Hepatocyte (in vitro differentiated cells): ENCODE data around the gene ST6GALNAC5. TPM values are rescaled to one million over a fixed set of nuclear protein-coding genes. Genes with fewer than 3 reads are reported as not detected.

ENCODE experiments used
- DNase-seq: peaks from one replicate; pipeline ENCODE4 v3.0.0-alpha.2; 2016; ENCODE audit warnings: low spot score
- H2AFZ ChIP-seq: fragments of 200-600 bp; sonication (generic); 2 replicates; pipeline ENCODE4 v1.6.0; 2016; ENCODE audit warnings: antibody characterized with exemption, mild to moderate bottlenecking
- H3K27ac ChIP-seq: fragments of 200-600 bp; sonication (generic); 2 replicates; pipeline ENCODE4 v1.5.1; 2016; ENCODE audit warnings: mild to moderate bottlenecking
- H3K27me3 ChIP-seq: fragments of 200-600 bp; sonication (generic); 2 replicates; pipeline ENCODE4 v1.6.1; 2016
- H3K36me3 ChIP-seq: fragments of 200-600 bp; sonication (generic); replicated peaks from 2 replicates; pipeline ENCODE4 v1.5.1; 2016; ENCODE audit warnings: low read depth; ENCODE audit not compliant: insufficient read depth
- H3K4me1 ChIP-seq: fragments of 200-600 bp; sonication (generic); 2 replicates; pipeline ENCODE4 v1.5.1; 2016; ENCODE audit warnings: mild to moderate bottlenecking, moderate library complexity; ENCODE audit not compliant: insufficient read depth
- H3K4me2 ChIP-seq: fragments of 200-600 bp; sonication (generic); 2 replicates; pipeline ENCODE4 v1.6.0; 2016
- H3K4me3 ChIP-seq: fragments of 200-600 bp; sonication (generic); 2 replicates; pipeline ENCODE4 v1.5.1; 2016; ENCODE audit warnings: mild to moderate bottlenecking
- H3K79me2 ChIP-seq: fragments of 200-600 bp; sonication (generic); 2 replicates; pipeline ENCODE4 v1.6.0; 2017; ENCODE audit warnings: mild to moderate bottlenecking
- H3K9me2 ChIP-seq: fragments of 200-600 bp; sonication (generic); replicated peaks from 2 replicates; pipeline ENCODE4 v1.6.0; 2017; ENCODE audit warnings: mild to moderate bottlenecking; ENCODE audit not compliant: insufficient read depth
- H3K9me3 ChIP-seq: fragments of 200-600 bp; sonication (generic); 2 replicates; pipeline ENCODE4 v1.5.1; 2016; ENCODE audit warnings: low read depth, mild to moderate bottlenecking
- H4K20me1 ChIP-seq: fragments of 200-600 bp; sonication (generic); 2 replicates; pipeline ENCODE4 v1.6.0; 2016; ENCODE audit warnings: mild to moderate bottlenecking; ENCODE audit not compliant: insufficient read depth, poor library complexity, severe bottlenecking
- EZH2 ChIP-seq: fragments of 200-600 bp; sonication (generic); IDR thresholded peaks from 2 replicates; pipeline ENCODE4 v1.6.1; 2016; ENCODE audit warnings: antibody characterized with exemption, mild to moderate bottlenecking, borderline replicate concordance
- EZH2phosphoT487 ChIP-seq: fragments of 200-600 bp; sonication (generic); IDR thresholded peaks from one replicate; pipeline ENCODE4 v1.6.1; 2018; ENCODE audit warnings: antibody characterized with exemption, mild to moderate bottlenecking, low read depth, moderate library complexity; ENCODE audit not compliant: unreplicated experiment, severe bottlenecking
- WGBS: methylation state at CpG from one replicate; pipeline ENCODE4 v1.1.6; 2016; ENCODE audit warnings: low lambda C conversion rate; ENCODE audit errors: missing lambda C conversion rate; 5-methylcytosine and 5-hydroxymethylcytosine counted together
- polyA plus RNA-seq: library from polyadenylated mRNA; unstranded; fragments of >200 nt; fragmentation: Nextera tagmentation; extraction: Ambion mirVana; gene quantifications from 2 replicates; pipeline ENCODE4 v1.2.1, GENCODE V29; 2016
- total RNA-seq: library from RNA; depleted of rRNA; stranded (reverse); fragments of >200 nt; gene quantifications from 2 replicates; pipeline ENCODE4 v1.2.3, GENCODE V29; 2014
- TF ChIP-seq, protein P1 (sequence below): fragments of 200-600 bp; sonication (generic); IDR thresholded peaks from 2 replicates; pipeline ENCODE4 v1.5.1; 2016; ENCODE audit warnings: antibody characterized with exemption, mild to moderate bottlenecking; ENCODE audit not compliant: poor library complexity

The ST6GALNAC5 gene
- total and polyA plus RNA-seq, 2 experiments from 2014 or later, result 3.6 to 3.7 TPM

DNA sequence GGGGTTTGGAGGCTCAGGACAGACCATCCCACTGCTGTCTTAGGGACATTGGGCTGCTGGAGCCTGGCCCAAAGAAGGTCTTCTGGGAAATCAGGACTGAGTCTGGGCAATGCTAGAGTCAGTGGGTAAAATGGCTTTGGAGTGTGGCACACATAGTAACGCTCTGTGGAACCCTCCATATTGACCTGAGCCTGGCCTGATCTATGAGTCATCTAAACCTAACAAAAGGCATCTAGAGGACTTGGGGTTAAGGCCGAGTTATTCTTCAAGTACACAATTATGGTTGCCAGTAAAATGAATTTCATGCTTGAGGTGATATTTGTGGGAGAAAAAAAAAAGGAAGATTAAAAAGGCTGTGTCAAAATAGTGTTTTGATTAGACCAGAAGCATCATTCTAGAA lies 77.7 kb downstream of the ST6GALNAC5 start:
- no peaks in the 10 kb centered on the region for H3K79me2 ChIP-seq
- no peaks in the 10 kb centered on the region for H4K20me1 ChIP-seq
- H3K4me2 ChIP-seq, result no peak overlapping the region
- H2AFZ ChIP-seq, result no peak overlapping the region
- H3K27ac ChIP-seq, result no peak overlapping the region
- H3K4me1 ChIP-seq, result no peaks in the 10 kb centered on the region
- TF ChIP-seq EZH2 (no peak), EZH2phosphoT487 (no peak)
- TF ChIP-seq, protein P1, sequence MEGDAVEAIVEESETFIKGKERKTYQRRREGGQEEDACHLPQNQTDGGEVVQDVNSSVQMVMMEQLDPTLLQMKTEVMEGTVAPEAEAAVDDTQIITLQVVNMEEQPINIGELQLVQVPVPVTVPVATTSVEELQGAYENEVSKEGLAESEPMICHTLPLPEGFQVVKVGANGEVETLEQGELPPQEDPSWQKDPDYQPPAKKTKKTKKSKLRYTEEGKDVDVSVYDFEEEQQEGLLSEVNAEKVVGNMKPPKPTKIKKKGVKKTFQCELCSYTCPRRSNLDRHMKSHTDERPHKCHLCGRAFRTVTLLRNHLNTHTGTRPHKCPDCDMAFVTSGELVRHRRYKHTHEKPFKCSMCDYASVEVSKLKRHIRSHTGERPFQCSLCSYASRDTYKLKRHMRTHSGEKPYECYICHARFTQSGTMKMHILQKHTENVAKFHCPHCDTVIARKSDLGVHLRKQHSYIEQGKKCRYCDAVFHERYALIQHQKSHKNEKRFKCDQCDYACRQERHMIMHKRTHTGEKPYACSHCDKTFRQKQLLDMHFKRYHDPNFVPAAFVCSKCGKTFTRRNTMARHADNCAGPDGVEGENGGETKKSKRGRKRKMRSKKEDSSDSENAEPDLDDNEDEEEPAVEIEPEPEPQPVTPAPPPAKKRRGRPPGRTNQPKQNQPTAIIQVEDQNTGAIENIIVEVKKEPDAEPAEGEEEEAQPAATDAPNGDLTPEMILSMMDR, result no peak
- 77% methylated on average over 2 of the region's 2 CpGs for WGBS
- no peak for DNase-seq
- no peak overlapping the region for H3K4me3 ChIP-seq
- no peaks in the 10 kb centered on the region for H3K9me2 ChIP-seq
- H3K9me3 ChIP-seq, result no peaks in the 10 kb centered on the region
- no peaks in the 10 kb centered on the region for H3K36me3 ChIP-seq
- no peaks in the 10 kb centered on the region for H3K27me3 ChIP-seq

GRCh38 chr1:76948846-76949245 lies 81.6 kb downstream of the ST6GALNAC5 start:
- Histone ChIP-seq H3K9me2 (no peaks in the 10 kb centered on the region), H3K9me3 (no peaks in the 10 kb centered on the region), H2AFZ (no peak overlapping the region), H4K20me1 (no peaks in the 10 kb centered on the region), H3K36me3 (no peaks in the 10 kb centered on the region), H3K27me3 (no peaks in the 10 kb centered on the region), H3K27ac (no peak overlapping the region), H3K79me2 (no peaks in the 10 kb centered on the region), H3K4me2 (no peak overlapping the region), H3K4me1 (no peaks in the 10 kb centered on the region), H3K4me3 (no peak overlapping the region)
- TF ChIP-seq, protein P1, result no peak
- no peak for TF ChIP-seq EZH2phosphoT487
- no peak for TF ChIP-seq EZH2
- DNase-seq, result no peak

DNA sequence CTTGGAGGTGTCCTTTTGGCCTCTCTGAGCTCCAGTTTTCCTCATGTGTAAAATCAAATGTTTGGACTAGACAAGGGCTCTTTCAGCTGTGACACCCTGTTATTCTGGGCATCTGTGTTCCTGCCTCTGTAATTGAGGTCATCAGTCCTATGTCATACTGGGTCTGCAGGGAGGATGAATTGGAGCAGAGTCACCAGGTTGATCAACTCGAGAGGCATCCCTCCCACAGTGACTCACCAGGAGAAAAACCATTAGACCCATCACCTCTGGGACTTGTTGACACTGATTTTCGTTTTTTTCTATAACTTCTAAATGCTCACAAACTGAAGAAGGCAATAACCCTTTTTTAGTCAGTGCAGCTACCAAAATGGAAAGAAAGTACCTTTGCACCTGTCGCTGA lies 82.2 kb downstream of the ST6GALNAC5 start:
- WGBS, result 78% methylated on average over 3 of the region's 3 CpGs

More for the DNA sequence above, 82.2 kb downstream of the ST6GALNAC5 start:
- no peak overlapping the region for H3K4me2 ChIP-seq
- no peaks in the 10 kb centered on the region for H3K4me1 ChIP-seq
- TF ChIP-seq EZH2phosphoT487 (no peak), EZH2 (no peak)
- TF ChIP-seq, protein P1, result no peak
- H2AFZ ChIP-seq, result no peak overlapping the region
- H3K9me3 ChIP-seq, result no peaks in the 10 kb centered on the region
- H3K9me2 ChIP-seq, result no peaks in the 10 kb centered on the region
- H4K20me1 ChIP-seq, result no peaks in the 10 kb centered on the region
- no peak overlapping the region for H3K27ac ChIP-seq
- H3K4me3 ChIP-seq, result no peak overlapping the region
- no peaks in the 10 kb centered on the region for H3K27me3 ChIP-seq
- no peaks in the 10 kb centered on the region for H3K79me2 ChIP-seq
- no peak for DNase-seq
- H3K36me3 ChIP-seq, result no peaks in the 10 kb centered on the region
